GM19452 (cell line): ENCODE data around the gene CCDC178.

Experiments used
- ATAC-seq: cut with Tn5 transposase; IDR thresholded peaks from one replicate; pipeline ENCODE4 v1.9.1; 2021; ENCODE audit not compliant: unreplicated experiment

The CCDC178 gene

GRCh38 chr18:32920796-32921787 is 519.4 kb downstream of the CCDC178 start:
- no peak for ATAC-seq

- peak; percentile 79 for ATAC-seq
These were observed 520.7 kb downstream of the CCDC178 start for GRCh38 chr18:32919799-32920198.

GRCh38 chr18:32918692-32919250 is 521.8 kb downstream of the CCDC178 start:
- ATAC-seq, result no peak

GRCh38 chr18:32915516-32915915 is 525.0 kb downstream of the CCDC178 start:
- ATAC-seq, result no peak

GRCh38 chr18:32911660-32912284 is 528.7 kb downstream of the CCDC178 start:
- ATAC-seq, result no peak

- no peak for ATAC-seq
These were observed 529.7 kb downstream of the CCDC178 start for GRCh38 chr18:32910694-32911296.

- no peak for ATAC-seq
These were observed 530.5 kb downstream of the CCDC178 start for GRCh38 chr18:32909798-32910561.

- no peak for ATAC-seq
These were observed 532.1 kb downstream of the CCDC178 start for GRCh38 chr18:32908424-32908805.

GRCh38 chr18:32907648-32908423 is 532.7 kb downstream of the CCDC178 start:
- no peak for ATAC-seq

- ATAC-seq, result no peak
These were observed 533.3 kb downstream of the CCDC178 start for GRCh38 chr18:32907311-32907585.

- ATAC-seq, result no peak
These were observed 533.8 kb downstream of the CCDC178 start for GRCh38 chr18:32906506-32907310.

GRCh38 chr18:32905651-32906050 is 534.9 kb downstream of the CCDC178 start:
- ATAC-seq, result no peak

GRCh38 chr18:32902568-32903330 is 537.8 kb downstream of the CCDC178 start:
- ATAC-seq, result no peak

GRCh38 chr18:32899819-32900218 is 540.7 kb downstream of the CCDC178 start:
- no peak for ATAC-seq

- ATAC-seq, result no peak
These were observed 543.6 kb downstream of the CCDC178 start for GRCh38 chr18:32896776-32897547.

GRCh38 chr18:32893915-32894314 is 546.6 kb downstream of the CCDC178 start:
- no peak for ATAC-seq

- ATAC-seq, result no peak
These were observed 548.7 kb downstream of the CCDC178 start for GRCh38 chr18:32891797-32892196.

- ATAC-seq, result no peak
These were observed 549.4 kb downstream of the CCDC178 start for GRCh38 chr18:32891130-32891529.
